Esophagus squamous epithelium (tissue), 5 donors: ENCODE measurements around the gene ITPK1. TPM values are rescaled to one million over a fixed set of nuclear protein-coding genes. Genes with fewer than 3 reads are reported as not detected.

Experiments used
- DNase-seq: peaks from one replicate; lab custom pipeline; 2025; lab: John Stamatoyannopoulos, UW
- H3K27ac ChIP-seq, 4 donors: fragments of 200-600 bp; sonication (generic); one replicate each; pipeline ENCODE4 v1.5.1; 2016 to 2019; ENCODE audit warnings: mild to moderate bottlenecking in 1 of 4
- H3K27me3 ChIP-seq, 4 donors: fragments of 200-600 bp; sonication (generic); 1 replicate in 3 of 4; 2 replicates in 1 of 4; pipeline versions ENCODE4 v1.5.1 to v1.6.0; 2017 to 2021; ENCODE audit warnings: antibody characterized with exemption in 1 of 4
- H3K36me3 ChIP-seq, 3 donors: fragments of 200-600 bp; sonication (generic); one replicate each; pipeline ENCODE4 v1.5.1; 2016 to 2019
- H3K4me1 ChIP-seq, 3 donors: fragments of 200-600 bp; sonication (generic); one replicate each; pipeline ENCODE4 v1.5.1; 2017 to 2019
- H3K4me3 ChIP-seq, 4 donors: fragments of 200-600 bp; sonication (generic); 1 replicate in 3 of 4; 2 replicates in 1 of 4; pipeline ENCODE4 v1.5.1; 2016 to 2019; ENCODE audit warnings: mild to moderate bottlenecking in 2 of 4, moderate library complexity in 1 of 4
- H3K9me3 ChIP-seq, 3 donors: fragments of 200-600 bp; sonication (generic); one replicate each; pipeline ENCODE4 v1.5.1; 2016 to 2019
- POLR2A ChIP-seq, 4 donors: fragments of 450-650 bp; IDR thresholded peaks; one replicate each; pipeline ENCODE4 v1.6.1; 2017; ENCODE audit warnings: antibody characterized with exemption in 4 of 4, mild to moderate bottlenecking in 4 of 4, moderate library complexity in 3 of 4
- WGBS, 2 donors: methylation state at CpG; one replicate each; pipeline ENCODE4 v1.1.5; 2018; 5-methylcytosine and 5-hydroxymethylcytosine counted together
- intact Hi-C: fragments of 100-400 bp; cut with DNase I; formaldehyde crosslinking; loops from one replicate; pipeline ENCODE4 v1.15.0; 2022
- total RNA-seq, 4 donors: library from RNA; depleted of rRNA; stranded (reverse); fragments of >200 nt; gene quantifications; one replicate each; pipeline ENCODE4 v1.1.0, GENCODE V29; 2016
- TF ChIP-seq, protein P1 (sequence below), 6 experiments: fragments of 450-650 bp in 4 of 6; fragments of 200-600 bp in 2 of 6; sonication (generic) in 2 of 6; IDR thresholded peaks; one replicate each; pipeline ENCODE4 v1.5.1; 2016 to 2019; ENCODE audit warnings: antibody characterized with exemption in 6 of 6, mild to moderate bottlenecking in 4 of 6, moderate library complexity in 4 of 6
- donor health status: DM: yes; HTN: yes; CAD: no.

The ITPK1 gene
- total RNA-seq, 4 donors from 2014 or later = 14.2 to 34.5 (median 25.8) TPM

DNA sequence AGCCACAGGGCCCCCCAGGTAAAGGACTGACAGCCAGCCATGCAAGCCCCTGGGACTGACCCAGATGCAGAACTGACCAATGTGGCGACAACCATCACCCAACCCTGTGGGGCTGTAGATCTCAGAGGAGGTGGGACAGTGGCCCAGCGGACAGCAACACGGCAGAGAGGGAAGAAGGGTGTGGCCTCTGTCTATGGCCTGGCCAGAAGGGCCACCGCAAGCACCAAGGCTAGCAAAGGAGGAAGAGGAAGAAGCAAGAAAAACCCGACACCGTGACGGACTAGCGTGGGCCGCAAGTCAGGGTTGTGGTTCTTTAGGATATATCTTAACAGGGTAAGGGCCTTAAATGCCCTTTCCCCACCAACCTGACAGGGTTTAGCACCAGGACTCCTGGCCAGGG is 71.2 kb downstream of the ITPK1 start:
- Histone ChIP-seq H3K27me3 (no peaks in the 10 kb centered on the region), H3K36me3 (no peaks in the 10 kb centered on the region), H3K4me1 (peaks cover 19 to 80% (median 61%) of the 10 kb centered on the region in 3 donors), H3K4me3 (no peak overlapping the region), H3K27ac (peak overlapping the region; percentile 31 to 87 (median 76)), H3K9me3 (no peaks in the 10 kb centered on the region)
- intact Hi-C loops = no loop called here
- DNase-seq = no peak
- 81 to 84% methylated on average over 9 of the region's 9 CpGs for WGBS, 2 donors
- TF ChIP-seq, protein P1, sequence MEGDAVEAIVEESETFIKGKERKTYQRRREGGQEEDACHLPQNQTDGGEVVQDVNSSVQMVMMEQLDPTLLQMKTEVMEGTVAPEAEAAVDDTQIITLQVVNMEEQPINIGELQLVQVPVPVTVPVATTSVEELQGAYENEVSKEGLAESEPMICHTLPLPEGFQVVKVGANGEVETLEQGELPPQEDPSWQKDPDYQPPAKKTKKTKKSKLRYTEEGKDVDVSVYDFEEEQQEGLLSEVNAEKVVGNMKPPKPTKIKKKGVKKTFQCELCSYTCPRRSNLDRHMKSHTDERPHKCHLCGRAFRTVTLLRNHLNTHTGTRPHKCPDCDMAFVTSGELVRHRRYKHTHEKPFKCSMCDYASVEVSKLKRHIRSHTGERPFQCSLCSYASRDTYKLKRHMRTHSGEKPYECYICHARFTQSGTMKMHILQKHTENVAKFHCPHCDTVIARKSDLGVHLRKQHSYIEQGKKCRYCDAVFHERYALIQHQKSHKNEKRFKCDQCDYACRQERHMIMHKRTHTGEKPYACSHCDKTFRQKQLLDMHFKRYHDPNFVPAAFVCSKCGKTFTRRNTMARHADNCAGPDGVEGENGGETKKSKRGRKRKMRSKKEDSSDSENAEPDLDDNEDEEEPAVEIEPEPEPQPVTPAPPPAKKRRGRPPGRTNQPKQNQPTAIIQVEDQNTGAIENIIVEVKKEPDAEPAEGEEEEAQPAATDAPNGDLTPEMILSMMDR (IDR thresholded peaks at IDR 0.05) = no peak
- TF ChIP-seq POLR2A (IDR thresholded peaks at IDR 0.05) = no peak

DNA sequence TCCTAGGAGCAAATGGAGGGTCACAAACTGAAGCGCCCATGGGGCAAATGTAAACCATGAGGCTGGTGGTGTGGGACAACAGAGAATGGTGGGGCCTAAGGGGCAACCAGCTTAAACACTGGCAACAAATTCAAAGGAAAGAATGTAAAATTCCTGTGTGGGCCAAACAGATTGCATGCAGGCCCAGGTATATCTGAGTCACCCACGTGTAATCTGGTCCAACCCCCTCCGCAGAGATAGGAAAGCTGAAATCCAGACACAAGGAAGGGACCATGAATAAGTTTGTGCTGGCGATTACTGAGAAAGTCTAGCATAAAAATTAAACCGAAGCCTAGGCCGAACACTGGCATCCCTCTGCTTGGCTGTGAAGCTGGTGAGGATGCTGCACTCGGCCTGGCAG is 71.6 kb downstream of the ITPK1 start:
- Histone ChIP-seq H3K4me3 (no peak overlapping the region), H3K27ac (peak overlapping the region; percentile 67 to 87 (median 78)), H3K4me1 (peaks cover 19 to 80% (median 58%) of the 10 kb centered on the region in 3 donors), H3K27me3 (no peaks in the 10 kb centered on the region), H3K36me3 (no peaks in the 10 kb centered on the region), H3K9me3 (no peaks in the 10 kb centered on the region)
- TF ChIP-seq, protein P1 (IDR thresholded peaks at IDR 0.05) = no peak
- no peak for TF ChIP-seq POLR2A (IDR thresholded peaks at IDR 0.05)
- intact Hi-C loops = no loop called here
- DNase-seq = no peak
- WGBS, 2 donors = 58 to 67% methylated on average over 7 of the region's 7 CpGs

DNA sequence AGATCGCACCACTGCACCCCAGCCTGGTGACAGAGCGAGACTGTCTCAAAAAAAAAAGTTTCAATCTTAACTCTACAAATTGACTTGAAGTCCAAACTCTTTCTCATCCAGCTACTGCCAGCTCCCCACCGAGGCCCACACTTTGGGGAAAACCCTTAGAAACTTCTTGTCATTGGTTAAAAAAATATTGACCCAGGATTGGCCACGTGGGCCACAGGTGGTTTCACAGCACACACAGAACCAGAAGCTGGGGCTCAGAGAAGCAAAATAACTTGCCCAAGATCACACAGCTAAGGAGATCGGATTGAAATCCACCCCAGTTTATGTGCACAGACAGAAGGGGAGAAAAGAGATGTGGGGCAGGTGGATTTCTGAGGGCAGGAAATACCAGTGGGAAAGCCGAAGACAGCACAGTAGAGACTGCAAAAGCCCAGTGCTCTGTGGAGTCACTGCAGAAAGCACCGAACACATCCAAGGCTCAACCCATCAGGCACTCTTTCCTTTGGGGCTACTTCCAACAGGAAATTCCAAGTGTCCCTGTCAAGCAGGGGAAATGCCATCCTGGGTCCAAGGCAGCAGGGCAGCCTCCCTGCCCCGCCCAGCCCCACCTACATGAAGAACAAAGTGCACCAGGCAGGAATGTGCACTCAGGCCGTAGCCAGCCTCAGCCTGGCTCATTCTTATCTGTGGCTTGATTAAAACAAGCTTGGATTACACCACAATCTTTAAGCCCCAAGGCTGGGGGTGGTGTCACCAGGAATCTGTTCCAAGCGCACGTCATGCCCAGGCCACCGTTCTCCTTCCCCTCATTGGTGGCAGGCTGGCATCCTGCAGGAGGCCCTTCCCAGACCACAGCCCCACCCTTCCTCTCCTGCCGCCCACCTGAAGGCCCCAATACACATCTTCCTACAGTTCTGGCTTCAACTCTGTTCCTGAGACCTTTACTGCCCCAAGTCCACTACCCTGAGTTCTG is 72.5 kb downstream of the ITPK1 start:
- Histone ChIP-seq H3K9me3 (no peaks in the 10 kb centered on the region), H3K36me3 (no peaks in the 10 kb centered on the region), H3K27me3 (no peaks in the 10 kb centered on the region), H3K4me3 (no peak overlapping the region), H3K27ac (peak overlapping the region; percentile 67 to 87 (median 78)), H3K4me1 (peaks cover 19 to 86% (median 57%) of the 10 kb centered on the region in 3 donors)
- TF ChIP-seq POLR2A (IDR thresholded peaks at IDR 0.05) = no peak
- TF ChIP-seq, protein P1 (IDR thresholded peaks at IDR 0.05) = no peak
- 35 to 51% methylated on average over 12 to 13 of the region's 13 CpGs for WGBS, 2 donors
- DNase-seq = no peak
- intact Hi-C loops = no loop called here

DNA sequence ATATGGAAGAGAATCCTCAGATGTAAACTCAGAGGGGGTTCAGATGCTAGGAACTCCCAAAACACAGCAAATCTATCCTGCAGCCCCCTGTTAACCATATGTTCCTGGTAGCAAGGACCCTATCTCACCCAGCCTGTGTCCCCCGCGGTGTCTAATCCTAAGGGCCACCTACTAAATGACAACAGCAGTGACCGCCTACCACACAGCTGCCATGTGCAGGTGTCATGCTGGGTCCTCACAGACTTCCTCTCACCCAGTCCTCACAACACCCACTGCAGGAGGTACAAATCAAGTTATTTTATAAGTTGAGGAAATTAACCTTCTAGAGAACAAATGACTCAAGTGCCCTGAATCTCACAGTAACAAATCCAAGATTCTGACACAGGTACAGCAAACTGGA is 73.9 kb downstream of the ITPK1 start:
- peaks cover 19 to 97% (median 62%) of the 10 kb centered on the region in 3 donors for H3K4me1 ChIP-seq
- H3K9me3 ChIP-seq = no peaks in the 10 kb centered on the region
- intact Hi-C loops = no loop called here
- H3K4me3 ChIP-seq = no peak overlapping the region
- no peaks in the 10 kb centered on the region for H3K27me3 ChIP-seq
- 93 to 100% methylated on average over 3 of the region's 3 CpGs for WGBS, 2 donors
- H3K36me3 ChIP-seq = no peaks in the 10 kb centered on the region
- peak overlapping the region; percentile 35 to 87 (median 76) for H3K27ac ChIP-seq
- no peak for DNase-seq
- TF ChIP-seq, protein P1 (IDR thresholded peaks at IDR 0.05) = no peak
- TF ChIP-seq POLR2A (IDR thresholded peaks at IDR 0.05) = no peak

DNA sequence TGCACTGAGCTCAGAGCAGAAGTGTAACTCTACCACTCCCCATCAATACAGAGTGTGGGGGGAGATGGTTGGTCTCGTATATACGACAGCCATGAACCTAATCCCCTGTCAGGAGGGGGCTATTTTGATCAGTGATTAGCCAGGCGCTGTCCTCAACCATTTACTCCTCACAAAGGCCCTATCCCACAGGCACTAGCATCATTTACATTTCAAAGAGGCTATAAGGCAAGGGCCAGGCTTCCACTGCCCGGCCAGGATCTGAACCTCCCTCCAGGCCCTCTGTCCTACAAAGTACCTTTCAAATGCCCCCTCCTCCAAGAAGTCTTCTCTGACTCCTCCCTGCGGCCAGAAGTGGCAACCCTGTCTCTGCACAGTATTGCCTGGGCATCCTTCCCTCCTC is 74.7 kb downstream of the ITPK1 start:
- Histone ChIP-seq H3K27me3 (no peaks in the 10 kb centered on the region), H3K36me3 (no peaks in the 10 kb centered on the region), H3K9me3 (no peaks in the 10 kb centered on the region), H3K27ac (peak overlapping the region; percentile 35 to 87 (median 76)), H3K4me1 (peaks cover 19 to 97% (median 68%) of the 10 kb centered on the region in 3 donors), H3K4me3 (no peak overlapping the region)
- no peak for DNase-seq
- intact Hi-C loops = no loop called here
- WGBS, 2 donors = 83 to 92% methylated on average over 3 to 5 of the region's 5 CpGs
- TF ChIP-seq, protein P1 (IDR thresholded peaks at IDR 0.05) = no peak
- no peak for TF ChIP-seq POLR2A (IDR thresholded peaks at IDR 0.05)
